SJSA1 (cell line): ENCODE results near the gene KCTD7. TPM values are rescaled to one million over a fixed set of nuclear protein-coding genes. Genes with fewer than 3 reads are reported as not detected.
"Not testable (repeated sequence)": the region's sequence is repeated elsewhere in the genome, so short reads cannot be mapped to it uniquely, and the experiment has no call there.

Source experiments
- DNase-seq, 2 experiments: peaks; one replicate each; pipeline ENCODE4 v3.0.0-alpha.2; 2015 to 2020; ENCODE audit warnings: low spot score in 2 of 2, low read depth in 1 of 2
- H3K27ac ChIP-seq: fragments of 250-450 bp; sonication (Bioruptor Pico); 2 replicates; pipeline ENCODE4 v1.5.1; 2020; ENCODE audit warnings: mild to moderate bottlenecking, moderate library complexity
- H3K27me3 ChIP-seq: fragments of 250-450 bp; sonication (Bioruptor Pico); replicated peaks from 2 replicates; pipeline ENCODE4 v1.5.1; 2020; ENCODE audit warnings: mild to moderate bottlenecking, moderate library complexity
- H3K36me3 ChIP-seq: fragments of 250-450 bp; sonication (Bioruptor Pico); 2 replicates; pipeline ENCODE4 v1.5.1; 2020; ENCODE audit warnings: mild to moderate bottlenecking
- H3K4me1 ChIP-seq: fragments of 250-450 bp; sonication (Bioruptor Pico); replicated peaks from 2 replicates; pipeline ENCODE4 v1.6.1; 2021; ENCODE audit warnings: mild to moderate bottlenecking
- H3K4me3 ChIP-seq: fragments of 250-450 bp; sonication (Bioruptor Pico); 2 replicates; pipeline ENCODE4 v1.5.1; 2020; ENCODE audit warnings: mild to moderate bottlenecking
- H3K9me3 ChIP-seq: fragments of 250-450 bp; sonication (Bioruptor Pico); replicated peaks from 2 replicates; pipeline ENCODE4 v1.5.1; 2020; ENCODE audit warnings: mild to moderate bottlenecking
- total RNA-seq: library from RNA; depleted of rRNA; stranded (reverse); fragments of >200 nt; shearing (Covaris generic); gene quantifications from 2 replicates; pipeline ENCODE4 v1.2.3, GENCODE V29; 2014

Gene KCTD7
- total RNA-seq, 1 experiment from 2014 or later = 12.3 TPM

DNA sequence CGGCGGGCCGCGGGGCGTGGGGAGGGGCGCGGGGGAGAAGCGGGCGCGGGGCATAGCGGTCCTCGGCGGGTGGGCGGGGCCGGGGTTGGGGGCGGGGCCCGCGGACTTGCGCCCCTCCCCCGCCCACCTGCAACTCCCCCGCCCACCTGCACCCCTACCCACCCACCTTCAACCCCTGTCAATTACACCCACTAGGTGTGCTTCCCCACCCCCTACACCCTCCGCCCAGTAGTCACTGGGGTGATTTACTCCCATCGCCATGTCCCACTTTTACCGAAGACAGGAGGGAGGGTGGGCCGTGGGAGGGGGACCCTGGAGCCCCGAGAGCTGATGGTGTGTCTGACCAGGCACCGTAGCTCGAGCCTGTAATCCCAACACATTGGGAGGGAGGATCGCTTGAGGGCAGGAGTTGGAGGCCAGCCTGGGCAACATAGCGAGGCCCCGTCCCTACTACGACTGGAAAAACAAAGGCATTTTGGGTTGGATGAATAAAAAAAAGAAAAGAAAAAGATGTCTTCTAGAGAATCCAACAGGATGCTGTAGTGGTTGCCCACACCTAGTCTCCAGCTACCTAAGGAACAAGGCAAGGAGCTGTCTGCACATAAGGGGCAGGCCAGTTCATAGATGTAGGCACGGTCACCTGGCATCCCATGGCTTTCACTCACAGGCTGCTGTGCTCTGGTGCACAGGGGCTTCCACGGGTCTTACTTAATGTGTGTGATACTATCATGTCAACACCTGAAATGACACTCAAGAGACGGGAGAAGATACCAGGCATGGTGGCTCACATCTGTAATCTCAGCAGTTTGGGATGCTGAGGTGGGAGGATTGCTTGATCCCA is 761 bp downstream of the KCTD7 start:
- Histone ChIP-seq H3K4me1 (0 out of 2 replicates have a peak, but pooled peaks cover 9% of the 10 kb centered on the region), H3K36me3 (0 out of 2 replicates have a peak, but pooled peaks cover 3% of the 10 kb centered on the region), H3K4me3 (peak overlapping the region; percentile 72), H3K27ac (peak overlapping the region; percentile 83), H3K9me3 (no peaks in the 10 kb centered on the region), H3K27me3 (no peaks in the 10 kb centered on the region)
- DNase-seq = no peak

DNA sequence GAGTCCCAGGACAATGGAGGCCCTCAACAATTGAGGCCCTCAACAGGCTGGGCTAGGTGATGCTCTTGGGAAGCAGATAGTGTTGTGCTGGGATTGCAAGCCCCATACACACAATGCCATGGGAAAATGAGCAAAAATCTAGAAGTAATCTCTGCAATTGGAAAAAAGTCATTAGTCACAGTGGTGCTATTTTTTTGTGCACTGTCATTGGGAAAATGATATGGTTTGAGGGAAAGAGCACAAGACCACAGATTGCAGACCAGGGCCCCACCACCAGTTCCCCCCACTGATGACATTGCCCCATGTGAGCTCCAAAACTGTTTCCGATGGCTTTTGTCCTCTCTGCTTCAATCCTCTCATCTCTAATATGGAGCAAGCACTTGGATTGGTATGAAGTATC is 1.9 kb downstream of the KCTD7 start:
- DNase-seq = no peak
- Histone ChIP-seq H3K9me3 (no peaks in the 10 kb centered on the region), H3K36me3 (0 out of 2 replicates have a peak, but pooled peaks cover 3% of the 10 kb centered on the region), H3K4me3 (no peak overlapping the region), H3K27ac (no peak overlapping the region), H3K27me3 (no peaks in the 10 kb centered on the region), H3K4me1 (0 out of 2 replicates have a peak, but pooled peaks cover 9% of the 10 kb centered on the region)

DNA sequence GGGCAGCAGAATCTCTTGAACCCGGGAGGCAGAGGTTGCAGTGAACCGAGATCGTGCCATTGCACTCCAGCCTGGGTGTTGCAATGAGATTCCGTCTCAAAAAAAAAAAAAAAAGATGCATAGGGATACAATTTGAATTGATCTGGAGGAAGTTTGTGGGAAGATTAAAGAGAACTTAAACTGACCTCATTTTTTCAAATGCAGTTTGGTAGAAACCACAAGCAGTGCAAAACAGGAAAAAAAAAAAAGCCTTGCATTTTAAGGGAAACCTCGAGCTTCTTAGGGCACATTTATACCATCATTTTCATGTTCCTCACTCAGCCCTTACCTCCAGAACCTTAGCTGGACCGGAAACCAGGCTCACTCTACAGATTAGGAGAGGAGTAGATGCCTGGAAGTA is 2.8 kb downstream of the KCTD7 start:
- H3K36me3 ChIP-seq = 0 out of 2 replicates have a peak, but pooled peaks cover 3% of the 10 kb centered on the region
- no peaks in the 10 kb centered on the region for H3K27me3 ChIP-seq
- no peaks in the 10 kb centered on the region for H3K9me3 ChIP-seq
- no peak overlapping the region for H3K4me3 ChIP-seq
- no peak overlapping the region for H3K27ac ChIP-seq
- 0 out of 2 replicates have a peak, but pooled peaks cover 9% of the 10 kb centered on the region for H3K4me1 ChIP-seq
- no peak for DNase-seq

DNA sequence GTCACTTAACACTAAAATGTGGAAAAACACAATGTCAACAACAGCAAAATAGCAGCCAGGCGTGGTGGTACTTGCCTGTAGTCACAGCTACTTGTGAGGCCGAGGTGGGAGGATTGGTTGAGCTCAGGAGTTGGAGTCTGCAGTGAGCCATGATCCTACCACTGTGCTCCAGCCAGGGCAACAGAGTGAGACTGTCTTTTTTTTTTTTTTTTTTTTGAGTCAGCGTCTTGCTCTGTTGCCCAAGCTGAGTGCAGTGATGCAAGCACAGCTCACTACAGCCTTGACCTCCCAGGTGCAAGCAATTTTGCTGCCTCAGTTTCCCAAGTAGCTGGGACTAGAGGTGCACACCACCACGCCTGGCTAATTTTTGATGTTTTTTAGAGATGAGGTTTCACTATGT is 6.1 kb downstream of the KCTD7 start:
- no peak overlapping the region for H3K27ac ChIP-seq
- no peaks in the 10 kb centered on the region for H3K27me3 ChIP-seq
- no peaks in the 10 kb centered on the region for H3K9me3 ChIP-seq
- 0 out of 2 replicates have a peak, but pooled peaks cover under 1% of the 10 kb centered on the region for H3K4me1 ChIP-seq
- no peak for DNase-seq
- H3K4me3 ChIP-seq = no peak overlapping the region
- H3K36me3 ChIP-seq = peaks cover 18% of the 10 kb centered on the region

DNA sequence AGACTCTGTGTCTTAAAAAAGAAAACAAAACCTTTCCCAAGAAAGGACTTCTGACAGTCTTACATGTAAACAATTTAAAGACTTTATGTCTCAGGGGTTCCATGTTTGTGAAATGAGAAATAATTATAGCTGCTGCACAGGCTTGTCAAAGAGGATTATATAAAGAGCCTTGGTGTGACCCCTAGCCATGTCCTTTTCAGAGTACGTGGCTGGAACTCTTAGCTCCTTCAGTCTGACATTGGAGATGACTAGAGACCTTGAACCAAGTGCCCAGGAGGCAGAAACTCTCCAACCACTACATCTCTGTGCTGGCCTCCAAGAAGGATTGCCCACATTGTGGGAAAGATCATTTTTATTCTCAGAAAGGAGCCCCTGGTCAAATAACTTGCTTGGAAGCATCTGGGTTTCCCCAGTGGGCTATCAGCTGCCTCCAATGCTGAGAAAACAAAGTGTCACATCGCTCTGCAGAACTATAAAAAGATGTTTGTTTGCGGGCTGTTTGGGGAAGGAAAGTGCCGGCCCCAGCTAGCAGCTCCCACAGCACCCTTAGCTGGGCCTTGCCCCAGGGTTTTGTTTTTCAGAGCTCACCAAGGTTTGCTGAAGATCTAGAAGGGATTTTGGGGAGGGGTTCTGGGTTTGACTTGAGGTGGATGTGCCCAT is 6.8 kb downstream of the KCTD7 start:
- DNase-seq, H3K27me3 ChIP-seq, H3K27ac ChIP-seq, H3K4me3 ChIP-seq, H3K4me1 ChIP-seq, H3K9me3 ChIP-seq: not testable (repeated sequence)
- peaks cover 24% of the 10 kb centered on the region for H3K36me3 ChIP-seq

DNA sequence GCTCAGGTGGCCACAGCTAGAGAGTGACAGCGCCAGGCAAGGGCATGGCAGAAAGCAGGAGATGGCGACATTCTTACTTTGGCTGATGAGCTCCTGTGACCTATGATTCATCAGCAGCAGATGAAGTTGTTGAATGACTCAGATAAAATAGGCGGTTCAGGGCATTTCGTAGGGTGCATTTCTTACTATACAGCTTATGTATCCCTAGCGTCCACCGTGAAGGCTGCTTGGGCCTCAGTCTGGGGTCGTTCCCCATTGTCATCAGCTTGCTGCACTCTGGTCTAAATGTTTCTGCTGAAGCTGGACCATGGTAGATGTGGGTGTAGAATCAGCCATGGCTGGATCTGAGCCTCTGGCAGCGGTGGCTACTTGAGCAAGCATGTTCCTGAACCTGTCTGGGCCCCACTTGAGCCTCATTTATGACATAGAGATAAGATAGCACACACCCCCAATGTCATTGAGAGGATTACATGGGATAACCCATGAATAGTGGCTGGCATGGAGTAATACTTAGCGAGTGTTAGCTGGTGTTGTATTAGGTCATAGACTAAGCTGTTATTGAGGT is 7.4 kb downstream of the KCTD7 start:
- H3K4me1 ChIP-seq, DNase-seq, H3K4me3 ChIP-seq, H3K27me3 ChIP-seq, H3K27ac ChIP-seq, H3K9me3 ChIP-seq: not testable (repeated sequence)
- peaks cover 30% of the 10 kb centered on the region for H3K36me3 ChIP-seq

DNA sequence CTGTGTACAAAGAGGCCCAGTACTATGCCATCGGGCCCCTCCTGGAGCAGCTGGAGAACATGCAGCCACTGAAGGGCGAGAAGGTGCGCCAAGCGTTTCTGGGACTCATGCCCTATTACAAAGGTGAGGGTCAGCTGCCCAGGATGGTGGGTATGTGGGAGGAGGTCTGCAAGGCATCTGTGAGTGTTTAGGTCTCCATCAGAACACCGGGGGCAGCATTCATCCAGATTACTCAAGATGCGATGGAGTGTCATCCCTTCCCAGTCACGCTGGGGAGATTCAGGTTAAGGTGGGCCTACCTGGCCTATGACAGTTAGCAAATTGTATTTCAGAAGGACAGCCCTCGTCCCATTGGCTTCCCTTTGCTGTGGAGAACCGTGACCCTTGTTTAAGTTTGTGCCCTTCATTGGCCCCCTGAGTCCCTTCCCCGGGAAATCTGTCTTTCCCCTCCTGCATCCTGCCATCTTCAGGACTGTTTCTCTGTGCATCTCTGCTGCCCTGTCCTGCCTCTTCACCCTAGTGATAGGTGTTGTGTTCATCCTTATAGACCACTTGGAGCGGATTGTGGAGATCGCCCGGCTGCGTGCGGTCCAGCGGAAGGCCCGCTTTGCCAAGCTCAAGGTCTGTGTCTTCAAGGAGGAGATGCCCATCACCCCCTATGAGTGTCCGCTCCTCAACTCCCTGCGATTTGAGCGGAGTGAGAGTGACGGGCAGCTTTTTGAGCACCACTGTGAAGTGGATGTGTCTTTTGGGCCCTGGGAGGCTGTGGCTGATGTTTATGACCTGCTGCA is 9.8 kb downstream of the KCTD7 start:
- Histone ChIP-seq H3K27me3 (no peaks in the 10 kb centered on the region), H3K4me3 (no peak overlapping the region), H3K4me1 (no peaks in the 10 kb centered on the region), H3K36me3 (peaks cover 47% of the 10 kb centered on the region), H3K27ac (no peak overlapping the region), H3K9me3 (no peaks in the 10 kb centered on the region)
- DNase-seq = no peak

DNA sequence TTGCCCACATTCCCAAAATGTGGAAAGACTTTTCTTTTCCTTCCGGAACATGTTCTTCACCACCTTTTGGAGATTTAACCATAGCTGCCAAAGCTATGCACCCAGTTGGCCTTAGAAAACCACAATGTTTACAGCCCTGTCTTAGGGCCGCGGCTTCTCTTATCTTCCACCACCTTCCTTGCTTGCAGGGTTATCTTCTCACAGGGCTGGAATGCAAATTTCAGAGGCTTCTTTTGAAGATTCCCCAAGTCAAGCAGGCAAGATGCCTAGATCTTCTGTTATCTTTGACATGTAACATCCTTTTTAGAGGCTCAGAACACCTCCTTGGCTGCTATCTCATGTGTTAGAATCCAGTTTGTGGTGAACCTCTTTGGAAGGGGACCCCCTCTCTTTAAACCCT is 11.1 kb downstream of the KCTD7 start:
- H3K36me3 ChIP-seq = peaks cover 52% of the 10 kb centered on the region
- no peak for DNase-seq

DNA sequence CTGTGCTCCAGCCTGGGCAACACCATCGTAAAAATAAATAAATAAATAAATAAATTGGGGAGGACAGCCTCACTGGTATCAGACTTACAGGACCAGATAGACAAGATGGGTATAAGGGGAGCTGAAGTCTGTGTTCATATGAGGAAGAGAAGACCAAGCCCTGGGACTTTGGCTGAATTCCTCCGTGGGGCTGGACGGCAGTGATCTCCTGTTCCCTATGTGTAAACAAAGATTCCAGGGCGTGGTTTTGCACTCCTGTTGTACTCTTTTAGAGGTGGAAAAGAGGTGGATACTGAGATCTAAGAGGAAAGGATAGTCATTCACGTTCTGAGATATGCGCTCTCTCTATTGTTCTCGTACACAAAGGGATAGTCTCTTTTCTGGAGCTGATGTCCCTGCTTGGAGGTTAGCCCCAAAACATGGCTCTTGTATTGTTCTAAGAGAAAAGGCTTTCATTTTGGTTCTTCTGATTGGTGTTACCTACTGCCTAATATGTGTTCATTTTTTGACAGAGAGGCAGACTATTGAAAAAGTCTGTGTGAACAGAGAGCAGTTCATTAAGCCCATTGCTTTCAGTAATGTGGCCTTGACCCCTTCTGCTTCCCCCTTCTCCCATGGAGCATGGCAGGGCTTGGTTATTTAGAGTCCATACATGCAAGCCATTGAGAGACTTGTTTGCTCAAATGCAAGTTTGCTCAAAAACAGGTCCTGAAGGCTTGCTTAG is 12.3 kb downstream of the KCTD7 start:
- H3K36me3 ChIP-seq = peaks cover 52% of the 10 kb centered on the region
- H3K4me1 ChIP-seq = no peaks in the 10 kb centered on the region
- no peak overlapping the region for H3K4me3 ChIP-seq
- no peaks in the 10 kb centered on the region for H3K9me3 ChIP-seq
- no peak overlapping the region for H3K27ac ChIP-seq
- no peaks in the 10 kb centered on the region for H3K27me3 ChIP-seq
- DNase-seq = no peak

More for the DNA sequence above, 11.1 kb downstream of the KCTD7 start:
- Histone ChIP-seq H3K27ac (no peak overlapping the region), H3K9me3 (no peaks in the 10 kb centered on the region), H3K4me3 (no peak overlapping the region), H3K4me1 (no peaks in the 10 kb centered on the region), H3K27me3 (no peaks in the 10 kb centered on the region)

DNA sequence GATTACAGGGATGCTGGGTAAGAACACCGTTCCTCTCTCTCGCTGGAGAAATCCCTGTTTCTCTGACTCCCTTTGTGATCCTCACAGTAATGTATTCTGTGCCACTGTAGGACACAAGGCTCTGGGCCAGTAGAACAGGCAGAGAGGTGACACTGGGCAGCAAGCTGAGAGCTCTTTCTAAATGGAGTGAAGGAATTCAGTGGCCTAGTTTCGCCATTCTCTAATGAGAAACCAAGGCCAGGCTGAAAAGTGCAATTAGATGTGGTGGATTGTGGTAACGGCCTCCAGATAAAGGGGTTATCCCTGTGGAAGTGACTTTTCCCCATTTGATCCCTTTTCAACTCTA is 12.8 kb downstream of the KCTD7 start:
- Histone ChIP-seq H3K27me3 (no peaks in the 10 kb centered on the region), H3K27ac (no peak overlapping the region), H3K9me3 (no peaks in the 10 kb centered on the region), H3K4me1 (no peaks in the 10 kb centered on the region), H3K4me3 (no peak overlapping the region), H3K36me3 (peaks cover 52% of the 10 kb centered on the region)
- DNase-seq = no peak

DNA sequence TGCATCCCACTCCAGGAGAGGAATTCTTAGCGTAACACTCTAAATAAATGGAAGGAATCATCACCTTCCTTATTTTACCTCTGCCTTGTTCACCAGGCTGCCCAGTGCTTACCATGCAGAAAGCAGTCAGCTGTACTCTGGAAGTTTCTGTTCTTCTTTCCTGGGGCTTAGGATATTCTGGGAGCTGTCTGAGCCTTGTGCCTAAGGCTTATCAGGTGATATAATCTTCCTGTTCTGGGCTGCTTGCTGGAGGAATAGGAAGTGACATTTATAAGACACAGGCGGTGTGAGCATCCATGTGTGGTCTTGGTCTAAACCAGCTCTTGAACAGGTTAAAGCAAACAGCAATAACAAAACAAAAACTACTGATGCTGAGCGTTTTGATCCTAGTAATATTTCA is 13.5 kb downstream of the KCTD7 start:
- Histone ChIP-seq H3K27ac (no peak overlapping the region), H3K27me3 (no peaks in the 10 kb centered on the region), H3K4me3 (no peak overlapping the region), H3K9me3 (no peaks in the 10 kb centered on the region), H3K36me3 (peaks cover 52% of the 10 kb centered on the region), H3K4me1 (no peaks in the 10 kb centered on the region)
- no peak for DNase-seq

DNA sequence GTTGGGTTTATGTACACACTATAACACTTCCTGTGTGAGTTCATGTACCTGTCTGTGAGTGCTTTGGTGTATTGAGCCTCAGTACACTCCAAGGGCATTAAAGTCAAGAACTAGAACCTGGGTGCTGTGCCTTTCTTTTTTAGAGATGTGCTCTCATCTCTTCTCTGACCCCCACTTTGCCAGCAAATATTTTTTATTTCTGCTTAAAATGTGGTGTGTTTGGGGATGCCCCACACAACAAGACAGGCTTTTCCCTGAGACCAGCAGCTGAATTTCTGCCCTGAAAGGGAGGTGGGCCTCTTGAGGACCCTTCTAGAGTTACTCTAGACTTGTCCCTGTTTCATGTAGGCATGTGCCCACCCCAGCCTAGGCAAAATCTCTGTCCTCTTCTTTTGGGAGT is 14.3 kb downstream of the KCTD7 start:
- DNase-seq = no peak
- no peak overlapping the region for H3K4me3 ChIP-seq
- H3K4me1 ChIP-seq = no peaks in the 10 kb centered on the region
- H3K27me3 ChIP-seq = no peaks in the 10 kb centered on the region
- H3K9me3 ChIP-seq = no peaks in the 10 kb centered on the region
- H3K36me3 ChIP-seq = peaks cover 50% of the 10 kb centered on the region
- H3K27ac ChIP-seq = no peak overlapping the region

DNA sequence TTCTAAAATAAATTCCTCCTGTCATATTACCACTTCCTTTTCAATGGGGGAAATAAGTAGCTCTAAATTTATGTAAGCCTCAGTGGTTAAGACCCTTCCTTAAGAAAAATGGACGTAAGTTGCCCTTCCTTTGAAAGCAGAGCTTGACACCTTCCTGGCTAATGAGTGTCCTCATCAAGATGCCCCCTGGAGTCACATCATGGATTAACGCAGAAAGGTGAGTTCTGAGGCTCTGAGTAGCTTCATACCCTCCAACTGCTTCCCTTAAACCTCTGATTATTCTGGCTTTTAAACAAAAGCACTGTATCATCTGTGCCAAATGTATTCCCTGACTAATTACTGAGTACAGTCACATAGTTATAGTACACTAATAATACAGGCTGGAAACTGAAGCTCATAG is 14.7 kb downstream of the KCTD7 start:
- no peaks in the 10 kb centered on the region for H3K9me3 ChIP-seq
- no peaks in the 10 kb centered on the region for H3K27me3 ChIP-seq
- no peaks in the 10 kb centered on the region for H3K4me1 ChIP-seq
- H3K36me3 ChIP-seq = peaks cover 46% of the 10 kb centered on the region
- no peak overlapping the region for H3K4me3 ChIP-seq
- no peak for DNase-seq
- H3K27ac ChIP-seq = no peak overlapping the region
